NCI-H2196 (cell line): ENCODE results near the gene RBM47.

Source experiments
- DNase-seq: peaks from one replicate; lab custom pipeline; 2025; ENCODE audit not compliant: unreplicated experiment; lab: John Stamatoyannopoulos, UW

The RBM47 gene

GRCh38 chr4:40626183-40626990 is 3.3 kb downstream of the RBM47 start:
- no peak for DNase-seq

DNA sequence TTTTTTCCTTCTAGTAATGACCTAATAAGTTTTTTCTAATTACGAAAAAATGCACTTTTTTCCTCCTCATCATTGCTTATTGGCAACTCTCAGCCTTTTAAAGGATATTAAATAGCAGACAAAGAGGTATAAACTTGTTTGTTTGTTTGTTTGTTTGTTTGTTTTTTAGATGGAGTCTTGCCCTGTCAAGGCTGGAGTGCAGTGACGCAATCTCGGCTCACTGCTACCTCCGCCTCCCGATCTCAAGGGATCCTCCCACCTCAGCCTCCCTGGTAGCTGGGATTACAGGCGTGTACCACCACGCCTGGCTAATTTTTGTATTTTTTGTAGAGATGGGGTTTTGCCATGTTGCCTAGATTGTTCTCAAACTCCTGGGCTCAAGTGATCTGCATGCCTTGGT is 6.0 kb downstream of the RBM47 start:
- DNase-seq: no peak

GRCh38 chr4:40622913-40623312 is 6.8 kb downstream of the RBM47 start:
- DNase-seq: peak; percentile 58

- DNase-seq: peak; percentile 59
Measured at GRCh38 chr4:40621592-40622512, 7.8 kb downstream of the RBM47 start.

- no peak for DNase-seq
Measured at GRCh38 chr4:40621229-40621591, 8.5 kb downstream of the RBM47 start.

GRCh38 chr4:40619600-40619999 is 10.1 kb downstream of the RBM47 start:
- no peak for DNase-seq

GRCh38 chr4:40617872-40618271 is 11.8 kb downstream of the RBM47 start:
- no peak for DNase-seq

DNA sequence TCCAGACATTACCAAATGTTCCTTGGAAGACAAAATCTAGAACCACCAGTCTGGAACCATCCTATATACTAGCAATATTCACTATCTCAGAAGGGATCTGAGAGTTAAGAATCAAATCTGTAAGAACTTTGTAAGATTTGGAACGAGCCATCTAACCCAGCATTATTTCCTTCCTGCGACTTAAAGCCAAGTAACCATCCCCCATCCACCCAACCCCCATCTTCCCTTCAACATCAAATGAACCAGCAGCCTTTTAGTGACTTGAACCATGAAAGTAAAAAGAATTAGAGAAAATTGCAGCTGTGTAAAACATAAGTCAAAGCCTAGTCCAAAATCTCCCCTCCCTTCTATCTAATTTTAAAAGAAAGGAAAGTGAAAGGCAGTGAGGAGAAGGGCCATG is 15.6 kb downstream of the RBM47 start:
- DNase-seq: no peak

DNA sequence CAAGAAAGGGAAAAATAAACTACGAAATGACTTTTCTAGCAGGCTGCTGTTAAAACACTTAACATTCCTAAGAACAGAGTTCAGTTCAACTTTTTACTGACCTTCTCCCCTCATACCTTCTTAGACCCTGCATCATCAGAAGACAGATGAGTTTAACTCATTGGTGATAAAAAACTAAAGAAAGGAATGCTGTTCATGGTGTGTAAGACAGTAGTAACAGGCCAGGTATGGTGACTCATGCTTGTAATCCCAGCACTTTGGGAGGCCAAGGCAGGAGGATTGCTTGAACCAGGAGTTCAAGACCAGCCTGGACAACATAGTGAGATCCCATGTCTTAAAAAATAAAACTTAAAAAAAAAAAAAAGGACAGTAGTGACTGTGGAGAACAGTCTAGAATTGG is 16.2 kb downstream of the RBM47 start:
- no peak for DNase-seq

- DNase-seq: no peak
Measured at GRCh38 chr4:40612831-40613230, 16.8 kb downstream of the RBM47 start.

- DNase-seq: no peak
Measured at GRCh38 chr4:40612283-40612682, 17.4 kb downstream of the RBM47 start.

DNA sequence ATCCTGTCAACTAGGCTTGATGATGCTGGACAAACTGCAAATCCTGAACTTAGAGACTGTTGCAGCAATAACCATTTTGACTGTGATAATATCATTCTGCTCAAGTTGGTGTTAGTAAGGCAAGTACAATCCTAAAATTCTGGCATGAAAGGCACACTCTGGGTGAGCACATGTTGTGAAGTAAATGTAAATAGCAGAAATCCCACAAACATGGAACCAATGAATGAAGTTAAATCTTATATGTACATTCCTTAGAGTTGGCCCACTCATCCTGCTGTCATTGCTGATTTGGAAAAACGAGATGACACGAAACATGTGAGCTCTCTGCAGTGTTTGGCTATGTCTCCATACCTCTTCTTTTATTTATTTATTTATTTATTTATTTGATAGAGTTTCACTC is 21.0 kb downstream of the RBM47 start:
- no peak for DNase-seq

DNA sequence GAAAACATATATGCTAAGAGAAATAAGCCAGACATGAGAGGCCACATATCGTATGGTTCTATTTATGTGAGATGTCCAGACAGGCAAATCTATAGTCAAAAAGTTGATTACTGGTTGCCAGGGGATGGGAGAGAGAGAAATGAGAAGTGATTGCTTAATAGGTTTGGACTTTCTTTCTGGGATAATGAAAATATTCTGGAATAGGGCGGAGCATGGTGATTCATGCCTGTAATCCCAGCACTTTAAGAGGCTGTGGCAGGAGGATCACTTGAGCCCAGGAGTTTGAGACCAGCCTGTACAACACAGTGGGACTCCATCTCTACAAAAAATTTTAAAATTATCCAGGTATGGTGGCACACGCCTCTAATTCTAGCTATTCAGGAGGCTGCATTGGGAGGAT is 22.4 kb downstream of the RBM47 start:
- no peak for DNase-seq

DNA sequence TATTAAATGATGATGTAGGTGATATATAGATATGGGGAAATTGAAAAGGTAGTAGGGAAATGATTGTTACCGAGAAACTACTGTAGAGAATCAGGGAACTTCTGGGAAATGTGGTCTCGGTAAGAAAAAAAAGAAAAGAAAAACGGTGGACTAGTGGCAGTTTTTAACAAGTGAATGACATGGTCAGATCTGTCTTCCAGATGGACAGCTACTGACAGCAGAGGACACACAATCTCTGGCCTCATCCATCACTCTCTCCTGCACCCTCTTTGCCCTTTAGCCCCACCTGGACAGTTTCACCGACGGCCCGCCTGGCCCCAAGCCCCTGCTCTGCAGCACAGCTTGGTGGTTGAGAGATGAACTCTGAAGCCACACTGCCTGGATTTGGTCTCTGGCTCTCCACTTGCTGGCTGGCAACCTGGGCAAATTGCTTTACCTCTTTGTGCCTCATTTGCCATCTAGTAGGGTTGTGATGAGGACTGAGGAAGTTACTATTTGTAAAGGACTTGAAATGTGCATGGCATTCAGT is 23.4 kb downstream of the RBM47 start:
- no peak for DNase-seq

GRCh38 chr4:40603281-40603680 is 26.4 kb downstream of the RBM47 start:
- DNase-seq: no peak

DNA sequence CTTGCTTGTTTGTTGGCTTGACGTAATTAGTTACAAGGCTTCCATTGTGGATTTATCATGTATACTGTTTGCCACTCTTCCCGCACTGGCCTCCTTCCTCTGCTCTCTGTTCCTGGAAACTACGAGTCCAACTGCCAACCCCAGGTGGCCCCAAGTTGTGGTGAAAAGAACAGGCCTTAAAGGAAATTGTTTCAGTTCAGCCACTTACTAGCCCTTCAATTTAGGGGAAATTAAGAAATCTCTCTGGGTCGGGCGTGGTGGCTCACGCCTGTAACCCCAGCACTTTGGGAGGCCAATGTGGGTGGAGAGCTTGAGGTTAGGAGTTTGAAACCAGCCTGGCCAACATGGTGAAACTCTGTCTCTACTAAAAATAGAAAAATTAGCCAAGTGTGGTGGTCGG is 28.0 kb downstream of the RBM47 start:
- no peak for DNase-seq

DNA sequence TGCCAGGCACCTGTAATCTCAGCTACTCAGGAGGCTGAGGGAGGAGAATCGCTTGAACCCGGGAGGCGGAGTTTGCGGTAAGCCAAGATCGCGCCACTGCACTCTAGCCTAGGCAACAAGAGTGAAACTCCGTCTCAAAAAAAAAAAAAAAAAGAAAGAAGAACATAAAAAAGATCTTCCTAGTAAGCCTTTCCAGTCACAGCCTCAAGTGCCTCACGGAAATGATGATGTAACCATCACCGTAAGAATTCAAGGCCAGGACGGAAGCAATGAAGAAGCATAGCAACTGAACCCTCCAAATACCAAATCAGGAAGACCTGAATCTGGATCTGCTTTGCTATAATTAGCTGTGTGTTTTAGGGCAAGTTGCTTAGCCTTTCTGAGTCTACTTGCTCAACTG is 28.8 kb downstream of the RBM47 start:
- DNase-seq: no peak

DNA sequence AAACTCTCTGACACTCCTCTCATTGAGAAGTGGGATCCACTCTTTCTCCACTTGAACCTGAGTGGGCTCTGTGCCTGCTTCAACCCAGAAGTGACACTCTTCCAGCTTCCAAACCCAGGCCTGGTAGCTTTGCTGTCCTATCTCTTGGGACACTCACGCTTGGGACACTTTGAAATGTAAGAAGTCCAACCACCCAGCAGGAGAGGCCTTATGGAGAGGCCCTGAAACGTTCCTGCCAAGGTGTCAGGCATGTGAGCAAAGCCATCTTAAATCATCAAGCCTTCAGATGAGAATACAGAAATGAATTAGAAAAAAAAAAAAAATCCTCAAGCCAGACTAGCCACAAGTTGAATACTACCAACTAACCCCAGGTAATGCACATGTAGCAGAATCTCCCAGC is 30.2 kb downstream of the RBM47 start:
- DNase-seq: no peak

GRCh38 chr4:40596522-40596921 is 33.1 kb downstream of the RBM47 start:
- DNase-seq: no peak

DNA sequence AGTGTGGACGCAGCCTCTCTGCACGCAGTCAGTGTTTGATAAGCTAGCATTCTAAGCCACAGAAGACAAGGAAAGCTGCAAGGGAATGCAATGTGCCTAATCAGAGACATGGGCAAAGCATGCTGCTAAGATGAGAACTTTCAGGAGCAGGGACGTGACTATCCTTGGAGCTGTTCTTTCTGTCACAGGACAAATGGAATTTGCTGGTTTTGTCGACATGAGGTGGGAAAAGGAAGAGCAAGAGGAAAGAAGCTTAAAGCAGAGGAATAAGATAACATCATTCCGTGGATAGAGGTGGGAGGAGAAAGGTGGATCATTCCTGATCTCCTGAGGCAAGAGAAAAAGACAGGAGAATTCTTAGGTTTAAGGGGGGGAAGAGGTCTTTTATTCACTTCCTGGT is 33.7 kb downstream of the RBM47 start:
- DNase-seq: no peak

DNA sequence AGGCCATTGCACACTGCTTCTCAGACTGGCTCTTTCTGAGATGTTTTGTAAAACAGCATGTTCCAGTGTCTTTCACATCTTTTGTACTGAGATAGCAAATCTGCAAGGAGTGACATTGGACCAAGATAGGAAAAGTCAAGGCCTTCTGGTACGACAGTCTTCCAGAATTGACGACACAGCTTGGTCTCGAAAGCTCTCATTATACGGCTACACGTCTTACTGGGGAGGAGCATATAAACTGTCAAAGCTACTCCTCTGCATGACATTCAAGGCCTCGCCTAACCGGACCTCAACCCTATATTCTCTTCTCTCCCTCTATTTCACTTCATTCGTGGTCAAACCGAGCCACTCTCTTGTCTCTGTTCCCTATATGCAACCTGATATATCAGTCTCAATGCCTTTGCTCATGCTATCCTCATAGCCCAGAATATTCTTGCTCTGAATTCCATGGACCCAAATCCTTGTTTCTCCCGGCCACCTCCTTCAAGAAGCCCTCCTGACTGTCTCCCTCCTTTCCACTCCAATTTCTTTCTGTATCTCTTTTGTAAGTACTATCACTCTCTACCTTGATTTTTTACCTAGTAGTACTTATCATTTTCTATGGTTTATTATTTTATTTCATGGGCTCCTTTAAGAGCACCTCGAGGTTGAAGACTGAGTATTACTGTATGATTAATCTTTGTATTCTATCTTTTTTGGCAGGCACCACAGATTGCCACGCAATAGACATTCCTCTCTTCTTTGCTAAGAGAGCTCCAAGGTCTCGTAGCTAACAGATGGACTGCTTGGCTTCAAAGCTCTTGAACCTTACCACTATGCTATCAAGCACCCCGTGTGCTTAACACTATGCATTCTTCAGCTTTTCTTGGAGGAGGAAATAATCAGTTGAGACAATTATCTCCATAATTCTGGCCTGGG is 35.1 kb downstream of the RBM47 start:
- DNase-seq: no peak
